ENCODE results near the gene SARNP. TPM values are rescaled to one million over a fixed set of nuclear protein-coding genes. Genes with fewer than 3 reads are reported as not detected.
A peak's percentile ranks its signal among the peaks of the same experiment; 100 is the strongest.

SARNP gene
- total RNA-seq, 1 donor from 2014 or later = 76.6 TPM

DNA sequence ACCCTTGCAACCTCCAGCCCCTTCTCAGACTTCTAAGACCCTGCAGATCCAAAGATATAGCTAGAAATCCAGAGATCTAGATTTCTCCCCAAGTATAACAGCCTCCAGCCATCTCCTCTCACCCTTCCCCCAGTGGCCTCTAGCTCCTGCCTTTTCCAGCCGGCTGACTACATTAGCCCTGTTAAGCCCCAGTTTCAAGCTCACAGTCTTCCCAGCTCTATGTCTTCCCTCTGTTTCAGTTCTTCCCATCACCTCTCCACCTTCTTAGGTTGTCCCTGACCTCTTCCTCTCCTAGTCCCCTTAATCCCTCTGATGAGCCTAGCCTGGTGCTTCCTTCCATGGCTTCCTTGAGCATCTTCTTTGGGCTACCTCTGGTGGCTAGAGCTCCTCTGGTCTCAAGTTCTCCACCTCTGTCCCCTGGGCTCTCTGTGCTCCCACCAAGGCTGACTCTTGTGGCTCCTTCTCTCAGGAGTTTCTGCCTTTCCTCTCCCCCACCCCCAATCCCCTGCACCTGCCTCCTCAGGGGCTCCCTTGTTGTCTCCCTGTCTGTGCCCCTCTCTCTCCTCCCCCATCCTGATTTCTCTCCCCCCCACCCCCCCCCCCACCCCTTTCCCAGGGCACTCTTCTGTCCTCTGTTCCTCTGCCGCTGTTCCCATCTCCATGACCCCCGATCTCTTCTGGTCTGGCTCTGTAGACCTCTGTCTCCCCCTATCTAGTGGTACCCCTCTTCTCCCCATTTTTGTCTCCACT lies 75.4 kb downstream of the SARNP start:
- H3K4me3 Mint-ChIP-seq (ENCODE audit: unreplicated experiment) = peak overlapping the region; percentile 88
- H3K27ac Mint-ChIP-seq (ENCODE audit: unreplicated experiment) = peak overlapping the region; percentile 82
- no peak for DNase-seq (ENCODE audit: low spot score)
- peaks cover 38% of the 10 kb centered on the region for H3K4me1 Mint-ChIP-seq (ENCODE audit: unreplicated experiment)
- H3K9me3 Mint-ChIP-seq (ENCODE audit: unreplicated experiment) = no peaks in the 10 kb centered on the region
- TF ChIP-seq, protein P1, sequence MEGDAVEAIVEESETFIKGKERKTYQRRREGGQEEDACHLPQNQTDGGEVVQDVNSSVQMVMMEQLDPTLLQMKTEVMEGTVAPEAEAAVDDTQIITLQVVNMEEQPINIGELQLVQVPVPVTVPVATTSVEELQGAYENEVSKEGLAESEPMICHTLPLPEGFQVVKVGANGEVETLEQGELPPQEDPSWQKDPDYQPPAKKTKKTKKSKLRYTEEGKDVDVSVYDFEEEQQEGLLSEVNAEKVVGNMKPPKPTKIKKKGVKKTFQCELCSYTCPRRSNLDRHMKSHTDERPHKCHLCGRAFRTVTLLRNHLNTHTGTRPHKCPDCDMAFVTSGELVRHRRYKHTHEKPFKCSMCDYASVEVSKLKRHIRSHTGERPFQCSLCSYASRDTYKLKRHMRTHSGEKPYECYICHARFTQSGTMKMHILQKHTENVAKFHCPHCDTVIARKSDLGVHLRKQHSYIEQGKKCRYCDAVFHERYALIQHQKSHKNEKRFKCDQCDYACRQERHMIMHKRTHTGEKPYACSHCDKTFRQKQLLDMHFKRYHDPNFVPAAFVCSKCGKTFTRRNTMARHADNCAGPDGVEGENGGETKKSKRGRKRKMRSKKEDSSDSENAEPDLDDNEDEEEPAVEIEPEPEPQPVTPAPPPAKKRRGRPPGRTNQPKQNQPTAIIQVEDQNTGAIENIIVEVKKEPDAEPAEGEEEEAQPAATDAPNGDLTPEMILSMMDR (IDR thresholded peaks at IDR 0.05; ENCODE audit: unreplicated experiment) = no peak
- H3K36me3 Mint-ChIP-seq (ENCODE audit: low read depth, unreplicated experiment) = no peaks in the 10 kb centered on the region
- peaks cover 8% of the 10 kb centered on the region for H3K27me3 Mint-ChIP-seq (ENCODE audit: unreplicated experiment)

DNA sequence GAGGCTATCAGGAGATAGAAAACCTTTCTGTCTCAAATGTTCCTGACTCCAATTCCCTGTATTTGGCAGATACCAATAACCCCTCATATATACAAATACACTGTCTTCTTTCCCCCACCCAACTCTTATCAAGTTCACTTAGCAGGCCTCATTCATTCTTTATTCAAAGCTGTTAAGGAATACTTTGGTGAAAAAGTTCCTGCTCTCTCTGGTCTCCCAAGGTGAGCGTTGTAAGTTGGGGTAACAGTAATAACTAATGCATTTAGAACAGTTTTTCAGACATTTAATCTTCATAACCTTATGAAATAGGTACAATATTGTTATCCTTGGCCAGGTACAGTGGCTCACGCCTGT lies 78.5 kb downstream of the SARNP start:
- H3K27ac Mint-ChIP-seq (ENCODE audit: unreplicated experiment) = peak overlapping the region; percentile 85
- H3K27me3 Mint-ChIP-seq (ENCODE audit: unreplicated experiment) = peaks cover 8% of the 10 kb centered on the region
- no peak overlapping the region for H3K4me3 Mint-ChIP-seq (ENCODE audit: unreplicated experiment)
- TF ChIP-seq, protein P1 (IDR thresholded peaks at IDR 0.05; ENCODE audit: unreplicated experiment) = peak; percentile 28
- H3K36me3 Mint-ChIP-seq (ENCODE audit: low read depth, unreplicated experiment) = no peaks in the 10 kb centered on the region
- H3K9me3 Mint-ChIP-seq (ENCODE audit: unreplicated experiment) = no peaks in the 10 kb centered on the region
- H3K4me1 Mint-ChIP-seq (ENCODE audit: unreplicated experiment) = peaks cover 17% of the 10 kb centered on the region
- no peak for DNase-seq (ENCODE audit: low spot score)

GRCh38 chr12:55738123-55739024 lies 79.2 kb downstream of the SARNP start:
- H3K9me3 Mint-ChIP-seq (ENCODE audit: unreplicated experiment) = no peaks in the 10 kb centered on the region
- peaks cover 17% of the 10 kb centered on the region for H3K4me1 Mint-ChIP-seq (ENCODE audit: unreplicated experiment)
- DNase-seq (ENCODE audit: low spot score) = peak; percentile 85
- peaks cover 8% of the 10 kb centered on the region for H3K27me3 Mint-ChIP-seq (ENCODE audit: unreplicated experiment)
- peak overlapping the region; percentile 83 for H3K4me3 Mint-ChIP-seq (ENCODE audit: unreplicated experiment)
- H3K27ac Mint-ChIP-seq (ENCODE audit: unreplicated experiment) = peak overlapping the region; percentile 85
- TF ChIP-seq, protein P1 (IDR thresholded peaks at IDR 0.05; ENCODE audit: unreplicated experiment) = peak; percentile 90
- H3K36me3 Mint-ChIP-seq (ENCODE audit: low read depth, unreplicated experiment) = no peaks in the 10 kb centered on the region

DNA sequence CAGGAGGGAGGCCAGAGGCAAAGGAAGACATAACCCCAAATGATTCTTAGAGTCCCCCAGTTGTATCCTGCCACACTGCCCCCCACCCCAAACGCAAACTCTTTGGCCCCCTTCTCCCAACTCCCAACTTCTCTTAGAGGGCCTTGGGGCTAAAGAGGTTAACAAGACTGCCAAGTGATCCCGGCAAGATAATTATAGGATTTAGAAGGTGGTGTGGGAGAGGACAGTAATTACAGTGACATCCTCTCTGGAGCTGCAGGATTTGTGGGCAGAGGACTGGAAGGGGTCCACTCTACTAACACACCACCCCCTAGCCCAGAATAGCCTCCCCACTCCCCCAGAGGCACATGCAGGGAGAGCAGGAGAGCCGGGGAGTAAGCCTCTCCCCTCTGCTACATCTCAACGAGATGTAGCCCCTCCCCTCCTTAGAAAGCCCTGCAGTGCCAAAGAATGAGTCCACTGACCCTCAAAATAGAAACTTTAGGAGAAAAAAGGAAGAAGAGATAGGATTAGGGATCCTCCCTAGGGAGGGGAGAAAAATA lies 79.9 kb downstream of the SARNP start:
- no peaks in the 10 kb centered on the region for H3K9me3 Mint-ChIP-seq (ENCODE audit: unreplicated experiment)
- H3K27me3 Mint-ChIP-seq (ENCODE audit: unreplicated experiment) = peaks cover 7% of the 10 kb centered on the region
- H3K36me3 Mint-ChIP-seq (ENCODE audit: low read depth, unreplicated experiment) = no peaks in the 10 kb centered on the region
- H3K4me3 Mint-ChIP-seq (ENCODE audit: unreplicated experiment) = peak overlapping the region; percentile 69
- H3K4me1 Mint-ChIP-seq (ENCODE audit: unreplicated experiment) = peaks cover 15% of the 10 kb centered on the region
- H3K27ac Mint-ChIP-seq (ENCODE audit: unreplicated experiment) = peak overlapping the region; percentile 85
- TF ChIP-seq, protein P1 (IDR thresholded peaks at IDR 0.05; ENCODE audit: unreplicated experiment) = no peak
- DNase-seq (ENCODE audit: low spot score) = no peak

Measured in endothelial cell (in vitro differentiated cells).